AG09319 (cell line): ENCODE results near the gene WIF1.

Experiments used
- DNase-seq: peaks from one replicate; pipeline ENCODE4 v3.0.0-alpha.2; 2010; ENCODE audit warnings: low read depth; ENCODE audit errors: extremely low read depth
- CTCF ChIP-seq: IDR thresholded peaks from 2 replicates; pipeline ENCODE4 v1.5.1; 2011; ENCODE audit warnings: low read depth, mild to moderate bottlenecking, inconsistent platforms, low read length, moderate library complexity

Gene WIF1

GRCh38 chr12:65121049-65121955 is at the start of gene WIF1:
TSS of gene WIF1 (minus strand) at chr12:65121305. CDS start at chr12:65121191, 114 bp downstream.
- TF ChIP-seq CTCF = peak; percentile 11
- no peak for DNase-seq

- DNase-seq = no peak
- no peak for TF ChIP-seq CTCF
Measured at GRCh38 chr12:65170209-65170881, 49.2 kb upstream of the WIF1 start.

GRCh38 chr12:65169320-65170208 is 48.5 kb upstream of the WIF1 start, which contains the start of gene LEMD3:
TSS of gene LEMD3 (plus strand) at chr12:65169583. CDS start at chr12:65169597, 14 bp downstream.
- no peak for TF ChIP-seq CTCF
- DNase-seq = peak; percentile 52

GRCh38 chr12:65168681-65169319 is 47.7 kb upstream of the WIF1 start:
- no peak for TF ChIP-seq CTCF
- DNase-seq = no peak

- no peak for DNase-seq
- TF ChIP-seq CTCF = no peak
Measured at GRCh38 chr12:65164774-65165173, 43.7 kb upstream of the WIF1 start.

- no peak for TF ChIP-seq CTCF
- no peak for DNase-seq
Measured at GRCh38 chr12:65164244-65164643, 43.1 kb upstream of the WIF1 start.
